PC-3 (cell line): ENCODE data around the gene NAA40. TPM values are rescaled to one million over a fixed set of nuclear protein-coding genes. Genes with fewer than 3 reads are reported as not detected.

Experiments
- ATAC-seq: fragments of 200-7000 bp; cut with Tn5 transposase; 2 replicates; pipeline ENCODE4 v1.9.1; 2020; ENCODE audit warnings: mild to moderate bottlenecking, moderate library complexity
- BruUV-seq: library from RNA; stranded (reverse); fragments of 400-500 nt; replicated peaks from 2 replicates; lab custom pipeline; 2021; lab: Mats Ljungman, UMichigan
- CTCF ChIA-PET: fragments of 300-600 bp; sonication (Branson Sonifier 250); formaldehyde crosslinking; loops from one replicate; lab custom pipeline; 2022; ENCODE audit warnings: antibody characterized with exemption; lab: Charles Lee
- POLR2A ChIA-PET: fragments of 300-600 bp; sonication (Branson Sonifier 250); formaldehyde crosslinking; loops from one replicate; lab custom pipeline; 2022; ENCODE audit warnings: antibody characterized with exemption; ENCODE audit not compliant: unreplicated experiment; lab: Charles Lee
- DNase-seq: peaks from one replicate; pipeline ENCODE4 v3.0.0-alpha.2; 2015
- H2AFZ ChIP-seq: fragments of 300-600 bp; sonication (generic); 2 replicates; pipeline ENCODE4 v1.6.0; 2016; ENCODE audit warnings: antibody characterized with exemption, low read length
- H3F3A ChIP-seq: fragments of 300-600 bp; sonication (generic); one replicate; pipeline ENCODE4 v1.6.0; 2017; ENCODE audit warnings: antibody characterized with exemption, low read length, control low read depth, mild to moderate bottlenecking; ENCODE audit not compliant: unreplicated experiment
- H3K27ac ChIP-seq: fragments of 300-600 bp; sonication (generic); 2 replicates; pipeline ENCODE4 v1.5.1; 2016; ENCODE audit warnings: mild to moderate bottlenecking, low read length
- H3K27me3 ChIP-seq: fragments of 300-600 bp; sonication (generic); 2 replicates; pipeline ENCODE4 v1.6.1; 2016; ENCODE audit warnings: low read length, mixed read lengths
- H3K36me3 ChIP-seq: fragments of 300-600 bp; sonication (generic); 2 replicates; pipeline ENCODE4 v1.6.1; 2016; ENCODE audit warnings: low read depth, mixed run types, low read length, mixed read lengths
- H3K4me1 ChIP-seq: fragments of 300-600 bp; sonication (generic); 2 replicates; pipeline ENCODE4 v1.5.1; 2016; ENCODE audit warnings: low read length; ENCODE audit not compliant: insufficient read depth
- H3K4me2 ChIP-seq: fragments of 300-600 bp; sonication (generic); 2 replicates; pipeline ENCODE4 v1.6.0; 2016; ENCODE audit warnings: low read length
- H3K4me3 ChIP-seq: fragments of 300-600 bp; sonication (generic); 2 replicates; pipeline ENCODE4 v1.5.1; 2016; ENCODE audit warnings: mild to moderate bottlenecking, low read length, mixed read lengths
- H3K79me2 ChIP-seq: fragments of 300-600 bp; sonication (generic); 2 replicates; pipeline ENCODE4 v1.6.1; 2017; ENCODE audit warnings: low read length, mixed read lengths
- H3K9ac ChIP-seq: fragments of 300-600 bp; sonication (generic); 2 replicates; pipeline ENCODE4 v1.6.0; 2016; ENCODE audit warnings: mild to moderate bottlenecking, low read length
- H3K9me2 ChIP-seq: fragments of 300-600 bp; sonication (generic); replicated peaks from 2 replicates; pipeline ENCODE4 v1.6.1; 2016; ENCODE audit warnings: mixed run types, low read length, mixed read lengths
- H3K9me3 ChIP-seq: fragments of 300-600 bp; sonication (generic); 2 replicates; pipeline ENCODE4 v1.6.1; 2016; ENCODE audit warnings: low read length, mixed read lengths
- H4K20me1 ChIP-seq: fragments of 300-600 bp; sonication (generic); 2 replicates; pipeline ENCODE4 v1.6.1; 2016; ENCODE audit warnings: low read length, mixed read lengths
- CTCF ChIP-seq: fragments of 300-600 bp; sonication (generic); conservative IDR thresholded peaks from 2 replicates; pipeline ENCODE4 v1.5.1; 2017; ENCODE audit warnings: antibody characterized with exemption, low read depth, mild to moderate bottlenecking, low read length
- EZH2 ChIP-seq: fragments of 300-600 bp; sonication (generic); IDR thresholded peaks from one replicate; pipeline ENCODE4 v1.6.1; 2017; ENCODE audit warnings: antibody characterized with exemption, mild to moderate bottlenecking, low read length; ENCODE audit not compliant: unreplicated experiment
- EZH2phosphoT487 ChIP-seq: fragments of 300-600 bp; sonication (generic); IDR thresholded peaks from 2 replicates; pipeline ENCODE4 v1.6.1; 2018; ENCODE audit warnings: mild to moderate bottlenecking, antibody characterized with exemption, low read length, borderline replicate concordance
- intact Hi-C: fragments of 100-400 bp; cut with micrococcal nuclease; formaldehyde crosslinking; loops from 2 replicates; pipeline ENCODE4 v1.9.0; 2023
- total RNA-seq: library from RNA; depleted of rRNA; stranded (reverse); fragments of >200 nt; gene quantifications from 2 replicates; pipeline ENCODE4 v1.2.3, GENCODE V29; 2014

Gene NAA40
- total RNA-seq, 1 experiment from 2014 or later: 20.9 TPM

- Histone ChIP-seq H3K4me1 (peaks cover 13% of the 10 kb centered on the region; the same call in 1 of the 2 replicates), H3K9ac (no peak overlapping the region), H3K4me3 (peak overlapping the region; percentile 11; the same call in 1 of the 2 replicates), H3K27ac (no peak overlapping the region), H3K4me2 (peak overlapping the region; percentile 73; the same call in 1 of the 2 replicates), H3K9me2 (no peaks in the 10 kb centered on the region), H3K27me3 (no peaks in the 10 kb centered on the region), H2AFZ (no peak overlapping the region), H3K79me2 (no peaks in the 10 kb centered on the region), H3K9me3 (no peaks in the 10 kb centered on the region), H4K20me1 (no peaks in the 10 kb centered on the region), H3K36me3 (peaks cover 19% of the 10 kb centered on the region), H3F3A (no peaks in the 10 kb centered on the region)
- BruUV-seq: no TSS peak
- peak; percentile 14; the same call in 1 of the 2 replicates for TF ChIP-seq CTCF
- TF ChIP-seq EZH2: no peak
- no peak for TF ChIP-seq EZH2phosphoT487
- intact Hi-C loops: loop anchor here (2.0 kb wide), 1 partner anchor 152 kb away; no protein-coding TSS in a partner anchor
- ATAC-seq: no peak
- POLR2A ChIA-PET: no interaction called here
- no peak for DNase-seq
- CTCF ChIA-PET: interaction anchor here (0.6 to 1.6 kb wide), 3 partner anchors 152 to 1409 kb away, joined by 4 to 7 read pairs (median 5); partner anchors contain the start of gene TUT1
Measured at GRCh38 chr11:64000740-64001483, 62.1 kb downstream of the NAA40 start.

DNA sequence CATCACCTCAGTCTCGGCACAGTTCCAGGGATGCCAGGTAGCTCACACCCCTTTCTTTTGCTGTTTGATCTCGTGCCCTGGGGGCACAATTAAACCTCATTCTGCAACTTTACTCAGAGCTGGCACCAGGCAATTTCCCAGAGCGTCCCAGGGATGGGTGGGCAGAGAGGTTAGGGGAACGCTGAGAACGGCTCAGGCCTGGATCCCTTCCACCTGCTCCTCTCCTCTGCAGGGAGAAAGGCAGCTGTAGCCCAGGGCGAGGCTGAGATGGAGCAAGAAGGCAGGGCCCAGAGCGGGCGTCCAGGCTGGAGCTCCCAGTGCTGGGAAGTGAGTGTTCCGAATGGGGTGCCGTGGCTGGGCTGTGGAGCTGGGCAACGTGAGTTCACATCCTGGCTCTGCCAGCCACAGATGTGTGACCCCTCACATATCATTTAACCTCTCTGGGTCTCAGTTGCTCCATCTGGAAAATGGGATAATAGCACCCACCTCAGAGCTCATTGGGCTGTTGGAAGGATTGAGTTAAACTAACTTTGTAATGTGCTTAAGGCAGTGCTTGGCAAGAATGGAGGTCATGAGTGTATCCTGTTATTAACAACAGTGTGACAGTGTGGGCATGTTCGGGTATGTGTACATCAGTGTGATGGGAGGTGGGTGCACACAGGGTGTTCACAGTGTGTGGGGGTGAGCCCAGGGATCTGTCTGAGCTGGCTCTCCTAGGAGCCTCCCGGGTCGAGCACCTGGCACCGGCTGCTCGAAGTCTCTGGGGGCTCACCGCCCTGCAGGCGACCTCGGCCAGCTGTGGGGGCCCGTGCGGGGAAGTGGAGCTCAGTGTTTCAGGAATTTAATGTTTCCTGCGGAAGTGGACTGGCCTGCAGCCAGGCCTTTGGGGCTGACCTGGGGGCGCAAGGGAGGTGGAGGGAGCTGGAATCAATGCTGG, 63.0 kb downstream of the NAA40 start:
- H3K27ac ChIP-seq: no peak overlapping the region
- no TSS peak for BruUV-seq
- no peaks in the 10 kb centered on the region for H3K27me3 ChIP-seq
- no peaks in the 10 kb centered on the region for H3F3A ChIP-seq
- intact Hi-C loops: loop anchor here (2.0 kb wide), 1 partner anchor 151 kb away; no protein-coding TSS in a partner anchor
- peaks cover 13% of the 10 kb centered on the region for H3K36me3 ChIP-seq
- no peak for DNase-seq
- no peaks in the 10 kb centered on the region for H3K9me3 ChIP-seq
- ChIA-PET POLR2A (interaction anchor here (0.6 kb wide), 1 partner anchor 58 kb away, joined by 5 read pairs; no protein-coding TSS in a partner anchor), CTCF (no interaction called here)
- H3K79me2 ChIP-seq: no peaks in the 10 kb centered on the region
- peaks cover 14% of the 10 kb centered on the region; the same call in 1 of the 2 replicates for H3K4me1 ChIP-seq
- H3K4me3 ChIP-seq: no peak overlapping the region
- H3K4me2 ChIP-seq: no peak overlapping the region
- TF ChIP-seq EZH2 (no peak), CTCF (no peak), EZH2phosphoT487 (no peak)
- H2AFZ ChIP-seq: no peak overlapping the region
- no peak overlapping the region for H3K9ac ChIP-seq
- no peaks in the 10 kb centered on the region for H3K9me2 ChIP-seq
- no peaks in the 10 kb centered on the region for H4K20me1 ChIP-seq
- no peak for ATAC-seq
